ENCODE measurements around the gene PPP1CC. TPM values are rescaled to one million over a fixed set of nuclear protein-coding genes. Genes with fewer than 3 reads are reported as not detected.
"Not testable (repeated sequence)": the region's sequence is repeated elsewhere in the genome, so short reads cannot be mapped to it uniquely, and the experiment has no call there.

Gene PPP1CC
- total RNA-seq, 2 experiments from 2014 or later: 156 to 160 TPM

DNA sequence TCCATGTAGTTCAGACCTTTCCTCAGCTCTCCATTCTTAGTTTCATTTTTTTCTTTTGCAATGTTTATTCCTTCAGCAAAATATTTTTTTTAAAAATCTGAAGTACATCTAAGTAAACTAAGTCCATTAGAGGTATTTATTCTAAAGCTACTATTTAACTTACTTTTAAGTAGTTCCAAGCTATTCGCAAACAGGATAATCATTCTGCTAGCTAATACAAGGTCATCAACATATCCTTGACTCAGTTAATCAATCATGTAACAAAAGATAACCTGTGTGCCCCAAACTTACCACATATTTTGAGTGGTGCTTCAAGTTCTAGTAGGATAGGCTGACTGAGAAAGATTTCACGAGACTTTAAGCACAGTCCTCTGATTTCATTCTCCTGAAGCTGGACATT, 11.2 kb downstream of the PPP1CC start:
- POLR2A ChIA-PET: no interaction called here
- ATAC-seq (ENCODE audit: low read depth): no peak

DNA sequence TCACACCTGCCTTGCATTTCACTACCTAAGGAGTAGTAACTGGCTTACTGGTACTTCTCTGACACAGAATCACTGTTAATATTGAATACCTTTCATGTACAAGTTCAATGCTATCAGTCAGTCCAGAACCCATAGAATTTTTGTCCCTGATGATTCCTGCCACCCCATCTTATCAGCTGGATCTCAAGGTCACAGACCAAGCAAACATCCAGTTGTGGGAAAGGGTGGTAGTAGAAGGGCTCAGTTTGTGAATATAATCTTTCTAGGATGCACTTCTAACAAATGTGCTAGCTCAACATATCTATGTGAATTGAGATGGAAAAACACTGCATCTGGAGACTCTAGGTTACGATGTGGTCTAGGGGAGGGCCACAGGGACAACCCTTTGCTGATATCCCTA, 14.1 kb downstream of the PPP1CC start:
- Mint-ChIP-seq H3K36me3 (peaks cover 40% of the 10 kb centered on the region), H3K27ac (peak overlapping the region; percentile 34), H3K4me1 (peaks cover 36% of the 10 kb centered on the region), H3K9me3 (no peaks in the 10 kb centered on the region), H3K27me3 (no peaks in the 10 kb centered on the region), H3K4me3 (no peak overlapping the region)
- ATAC-seq (ENCODE audit: low read depth) (no peak), DNase-seq (no peak)
- POLR2A ChIA-PET: interaction anchor here (0.8 to 0.9 kb wide), 2 partner anchors 14 to 47 kb away, joined by 3 read pairs; partner anchors contain the start of gene PPP1CC

More for the DNA sequence above, 11.2 kb downstream of the PPP1CC start:
- Mint-ChIP-seq H3K4me3 (no peak overlapping the region), H3K4me1 (peaks cover 43% of the 10 kb centered on the region), H3K9me3 (no peaks in the 10 kb centered on the region), H3K27me3 (no peaks in the 10 kb centered on the region), H3K36me3 (peaks cover 38% of the 10 kb centered on the region), H3K27ac (no peak overlapping the region)
- DNase-seq: no peak

GRCh38 chr12:110726708-110727369, 15.9 kb downstream of the PPP1CC start:
- DNase-seq (no peak), ATAC-seq (ENCODE audit: low read depth) (no peak)
- POLR2A ChIA-PET: interaction anchor here (0.6 to 1.1 kb wide), 2 partner anchors 10 to 279 kb away, joined by 3 to 4 read pairs; no protein-coding TSS in a partner anchor
- Mint-ChIP-seq H3K36me3 (peaks cover 50% of the 10 kb centered on the region), H3K27me3 (no peaks in the 10 kb centered on the region), H3K4me1 (peaks cover 26% of the 10 kb centered on the region), H3K4me3 (no peak overlapping the region), H3K9me3 (no peaks in the 10 kb centered on the region), H3K27ac (no peak overlapping the region)

GRCh38 chr12:110726028-110726427, 16.7 kb downstream of the PPP1CC start:
- Mint-ChIP-seq H3K27me3 (no peaks in the 10 kb centered on the region), H3K9me3 (no peaks in the 10 kb centered on the region), H3K36me3 (peaks cover 55% of the 10 kb centered on the region), H3K4me1 (peaks cover 22% of the 10 kb centered on the region), H3K27ac (no peak overlapping the region), H3K4me3 (no peak overlapping the region)
- ATAC-seq (ENCODE audit: low read depth) (no peak), DNase-seq (no peak)
- POLR2A ChIA-PET: interaction anchor here (1.1 kb wide), 1 partner anchor 11 kb away, joined by 4 read pairs; no protein-coding TSS in a partner anchor

DNA sequence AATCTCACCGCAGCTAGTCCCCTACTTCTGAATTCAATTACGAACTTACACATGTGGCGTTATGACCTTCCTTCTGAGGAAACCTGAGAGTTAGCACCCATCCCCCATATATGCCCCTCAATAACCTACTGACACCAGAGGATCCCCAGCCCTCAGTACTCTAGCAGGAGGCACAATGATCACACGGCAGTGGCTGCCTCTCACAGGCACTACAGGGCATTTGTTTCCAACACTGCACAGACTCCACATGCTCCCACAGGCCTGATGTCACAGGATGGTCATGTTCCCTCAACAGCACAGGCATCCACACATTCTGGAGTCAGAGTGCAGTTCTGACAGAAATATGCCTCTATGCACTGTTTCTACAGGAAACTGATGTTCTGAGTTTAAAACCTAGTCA, 17.4 kb downstream of the PPP1CC start:
- H3K4me3 Mint-ChIP-seq: no peak overlapping the region
- H3K27ac Mint-ChIP-seq: peak overlapping the region; percentile 31
- H3K36me3 Mint-ChIP-seq: peaks cover 57% of the 10 kb centered on the region
- no peaks in the 10 kb centered on the region for H3K9me3 Mint-ChIP-seq
- DNase-seq (no peak), ATAC-seq (ENCODE audit: low read depth) (no peak)
- peaks cover 20% of the 10 kb centered on the region for H3K4me1 Mint-ChIP-seq
- POLR2A ChIA-PET: no interaction called here
- H3K27me3 Mint-ChIP-seq: no peaks in the 10 kb centered on the region

- POLR2A ChIA-PET; H3K9me3 Mint-ChIP-seq; H3K27me3 Mint-ChIP-seq; DNase-seq; H3K4me3 Mint-ChIP-seq; H3K27ac Mint-ChIP-seq; ATAC-seq (ENCODE audit: low read depth): not testable (repeated sequence)
- Mint-ChIP-seq H3K4me1 (peaks cover 15% of the 10 kb centered on the region), H3K36me3 (peaks cover 56% of the 10 kb centered on the region)
These were observed 19.8 kb downstream of the PPP1CC start for GRCh38 chr12:110722892-110723291.

DNA sequence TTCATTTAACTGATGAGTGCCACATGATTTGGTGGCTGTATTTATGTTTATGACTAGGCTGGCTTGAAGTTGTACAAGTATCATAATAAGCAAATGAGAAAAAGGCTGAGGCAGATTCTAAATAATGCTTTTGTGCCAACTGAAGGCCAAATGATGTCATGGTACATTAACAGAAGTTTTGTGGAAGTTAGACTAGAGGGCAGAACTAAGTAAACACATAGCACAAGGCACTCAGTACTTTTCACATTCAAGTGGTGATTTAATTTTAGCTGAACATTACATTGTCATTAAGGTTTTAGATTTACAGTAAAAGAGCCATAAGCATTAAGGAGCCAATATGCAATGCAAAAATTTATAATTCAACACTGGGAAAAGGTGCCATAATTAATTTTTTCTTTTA, 21.1 kb downstream of the PPP1CC start:
- no peak overlapping the region for H3K27ac Mint-ChIP-seq
- H3K4me3 Mint-ChIP-seq: no peak overlapping the region
- H3K27me3 Mint-ChIP-seq: no peaks in the 10 kb centered on the region
- DNase-seq: no peak
- peaks cover 56% of the 10 kb centered on the region for H3K36me3 Mint-ChIP-seq
- no peaks in the 10 kb centered on the region for H3K9me3 Mint-ChIP-seq
- POLR2A ChIA-PET: no interaction called here
- no peak for ATAC-seq (ENCODE audit: low read depth)
- H3K4me1 Mint-ChIP-seq: peaks cover 8% of the 10 kb centered on the region

- Mint-ChIP-seq H3K4me3 (no peak overlapping the region), H3K4me1 (peaks cover 4% of the 10 kb centered on the region), H3K9me3 (no peaks in the 10 kb centered on the region), H3K36me3 (peaks cover 52% of the 10 kb centered on the region), H3K27ac (no peak overlapping the region), H3K27me3 (no peaks in the 10 kb centered on the region)
- no peak for DNase-seq
- POLR2A ChIA-PET: no interaction called here
- ATAC-seq (ENCODE audit: low read depth): no peak
These were observed 22.2 kb downstream of the PPP1CC start for GRCh38 chr12:110720516-110720915.

GRCh38 chr12:110718222-110718908, 24.3 kb downstream of the PPP1CC start:
- Mint-ChIP-seq H3K9me3 (no peaks in the 10 kb centered on the region), H3K4me1 (peaks cover 4% of the 10 kb centered on the region), H3K36me3 (peaks cover 40% of the 10 kb centered on the region), H3K4me3 (no peak overlapping the region), H3K27me3 (no peaks in the 10 kb centered on the region), H3K27ac (no peak overlapping the region)
- ATAC-seq (ENCODE audit: low read depth) (no peak), DNase-seq (no peak)
- POLR2A ChIA-PET: no interaction called here

DNA sequence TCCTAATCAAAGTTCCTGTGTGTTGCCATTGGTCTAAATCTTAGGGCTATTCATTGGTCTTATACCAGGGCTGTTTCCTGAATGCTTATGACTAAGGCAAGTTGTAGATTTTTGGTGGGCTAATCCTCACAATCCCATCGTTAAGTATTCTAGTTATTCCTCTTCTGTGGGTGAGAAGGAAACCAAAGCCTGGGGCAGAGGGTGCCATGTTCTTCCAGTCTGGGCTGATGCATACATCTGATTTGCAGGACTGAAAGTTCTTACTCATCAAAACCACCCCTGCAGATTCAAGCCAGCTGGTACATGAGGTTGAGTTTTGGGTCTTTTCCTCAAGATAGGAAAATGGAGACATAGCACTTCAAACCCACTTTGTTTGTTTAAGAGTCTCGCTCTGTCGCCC, 25.7 kb downstream of the PPP1CC start:
- no peak overlapping the region for H3K27ac Mint-ChIP-seq
- POLR2A ChIA-PET: no interaction called here

DNA sequence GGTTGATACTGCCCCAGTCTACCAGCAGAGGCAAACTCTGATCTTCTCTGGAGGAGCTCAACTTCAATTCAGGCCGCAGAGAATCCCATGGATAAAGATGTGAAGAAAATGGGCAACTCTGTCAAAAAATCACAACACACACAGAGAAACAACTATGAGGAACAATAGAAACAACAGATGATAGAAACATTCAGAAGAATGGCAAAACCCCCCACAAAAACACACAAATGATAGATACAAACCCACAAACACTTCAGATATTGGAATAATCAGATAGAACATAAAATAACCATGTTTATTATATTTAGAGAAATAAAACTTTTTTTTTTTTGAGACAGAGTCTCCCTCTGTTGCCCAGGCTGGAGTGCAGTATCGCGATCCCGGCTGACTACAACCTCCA, 33.8 kb downstream of the PPP1CC start:
- DNase-seq: no peak
- H3K9me3 Mint-ChIP-seq: peaks cover 2% of the 10 kb centered on the region
- H3K4me1 Mint-ChIP-seq: peaks cover 4% of the 10 kb centered on the region
- POLR2A ChIA-PET: interaction anchor here (0.7 kb wide), 1 partner anchor 62 kb away, joined by 3 read pairs; no protein-coding TSS in a partner anchor
- H3K27me3 Mint-ChIP-seq: peaks cover 2% of the 10 kb centered on the region
- no peak overlapping the region for H3K27ac Mint-ChIP-seq
- ATAC-seq (ENCODE audit: low read depth): no peak
- H3K36me3 Mint-ChIP-seq: peaks cover 3% of the 10 kb centered on the region
- H3K4me3 Mint-ChIP-seq: no peak overlapping the region

More for the DNA sequence above, 25.7 kb downstream of the PPP1CC start:
- Mint-ChIP-seq H3K4me3 (no peak overlapping the region), H3K4me1 (peaks cover 4% of the 10 kb centered on the region), H3K9me3 (no peaks in the 10 kb centered on the region), H3K36me3 (peaks cover 35% of the 10 kb centered on the region), H3K27me3 (no peaks in the 10 kb centered on the region)
- DNase-seq (no peak), ATAC-seq (ENCODE audit: low read depth) (no peak)

- ATAC-seq (ENCODE audit: low read depth): no peak
- H3K9me3 Mint-ChIP-seq: peaks cover 2% of the 10 kb centered on the region
- peaks cover 2% of the 10 kb centered on the region for H3K27me3 Mint-ChIP-seq
- H3K4me1 Mint-ChIP-seq: peaks cover 4% of the 10 kb centered on the region
- DNase-seq: no peak
- H3K4me3 Mint-ChIP-seq: no peak overlapping the region
- peaks cover 3% of the 10 kb centered on the region for H3K36me3 Mint-ChIP-seq
- H3K27ac Mint-ChIP-seq: no peak overlapping the region
- POLR2A ChIA-PET: no interaction called here
These were observed 37.4 kb downstream of the PPP1CC start for GRCh38 chr12:110705309-110705708.

- ATAC-seq (ENCODE audit: low read depth) (peak; percentile 42), DNase-seq (no peak)
- POLR2A ChIA-PET: no interaction called here
These were observed 37.9 kb downstream of the PPP1CC start for GRCh38 chr12:110704750-110705149.

DNA sequence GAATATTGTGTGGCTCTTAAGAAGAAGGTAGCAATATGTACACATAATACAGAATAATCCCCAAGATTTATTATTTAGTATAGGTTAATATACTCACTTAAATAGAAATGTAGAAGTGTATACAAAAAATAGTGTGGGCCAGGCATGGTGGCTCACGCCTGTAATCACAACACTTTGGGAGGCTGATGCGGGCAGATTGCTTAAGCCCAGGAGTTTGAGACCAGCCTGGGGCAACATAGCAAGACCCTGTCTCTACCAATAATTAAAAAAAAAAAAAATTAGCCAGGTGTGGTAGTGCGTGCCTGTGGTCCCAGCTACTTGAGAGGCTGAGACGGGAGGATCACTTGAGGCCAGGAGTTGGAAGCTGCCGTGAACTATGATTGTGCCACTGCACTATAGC, 38.5 kb downstream of the PPP1CC start:
- H3K27me3 Mint-ChIP-seq: peaks cover 2% of the 10 kb centered on the region
- H3K4me3 Mint-ChIP-seq: no peak overlapping the region
- H3K4me1 Mint-ChIP-seq: peaks cover 4% of the 10 kb centered on the region
- peaks cover 2% of the 10 kb centered on the region for H3K9me3 Mint-ChIP-seq
- no peak overlapping the region for H3K27ac Mint-ChIP-seq
- ATAC-seq (ENCODE audit: low read depth) (no peak), DNase-seq (no peak)
- POLR2A ChIA-PET: no interaction called here
- H3K36me3 Mint-ChIP-seq: peaks cover 3% of the 10 kb centered on the region

More at GRCh38 chr12:110704750-110705149, 37.9 kb downstream of the PPP1CC start:
- Mint-ChIP-seq H3K27ac (no peak overlapping the region), H3K27me3 (peaks cover 2% of the 10 kb centered on the region), H3K36me3 (peaks cover 3% of the 10 kb centered on the region), H3K4me3 (no peak overlapping the region), H3K9me3 (peaks cover 2% of the 10 kb centered on the region), H3K4me1 (peaks cover 4% of the 10 kb centered on the region)
